ENCODE measurements around the gene OR52K1. TPM values are rescaled to one million over a fixed set of nuclear protein-coding genes. Genes with fewer than 3 reads are reported as not detected.

OR52K1 gene
- total RNA-seq, 4 donors from 2014 or later = not detected

DNA sequence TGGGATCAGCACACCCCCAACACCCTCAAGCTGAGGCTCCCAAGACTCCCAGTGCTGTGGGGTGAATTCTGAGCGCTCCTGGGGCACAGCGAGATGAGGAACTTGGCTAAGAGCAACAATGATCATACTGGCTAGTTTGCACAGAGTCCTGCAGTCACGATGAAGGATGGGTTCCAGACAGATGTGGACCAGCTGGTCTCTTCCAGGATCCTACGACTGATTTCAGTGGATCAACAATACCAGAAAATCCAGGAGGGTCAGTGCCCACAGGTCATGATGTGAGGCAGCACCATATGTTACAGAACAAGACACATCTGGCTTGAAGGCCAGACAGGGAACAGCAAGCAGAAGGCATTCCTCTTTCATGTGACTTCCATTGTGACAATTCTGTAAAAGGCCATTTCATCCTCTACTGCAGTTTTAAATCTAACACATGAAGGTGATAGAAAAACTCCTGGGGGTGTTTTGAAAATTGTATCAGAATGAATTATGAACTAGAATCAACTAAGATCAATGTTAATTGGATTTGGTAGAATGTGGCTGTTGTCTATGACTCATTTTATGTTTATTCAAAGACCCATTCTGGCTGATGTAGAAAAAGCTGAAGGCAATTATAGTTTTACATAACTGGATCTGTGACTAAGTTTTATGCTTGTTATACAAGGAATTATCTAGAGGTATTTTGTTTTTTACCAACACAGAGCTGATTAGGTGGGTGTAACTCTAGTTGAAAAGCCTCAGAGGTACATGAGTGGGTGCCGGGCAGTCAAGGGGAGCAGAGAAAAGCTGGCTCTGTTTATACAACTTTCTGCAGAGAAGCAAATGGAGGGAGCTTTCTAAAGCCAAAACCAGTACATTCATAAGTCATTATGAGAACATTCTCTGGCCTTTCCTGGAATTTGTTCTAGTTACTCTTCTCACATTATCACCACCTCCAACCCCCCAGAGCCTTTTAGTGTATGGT is 29.1 kb downstream of the OR52K1 start:
- Histone ChIP-seq H3K27me3 (no peaks in the 10 kb centered on the region), H3K27ac (peak overlapping the region in 1 of 4 donors; percentile 28), H3K4me1 (peaks cover 0 to 11% (median 0%) of the 10 kb centered on the region in 3 donors), H3K9me3 (no peaks in the 10 kb centered on the region), H3K4me3 (no peak overlapping the region), H3K36me3 (no peaks in the 10 kb centered on the region)
- 14 to 28% methylated on average over 3 to 5 of the region's 5 CpGs for WGBS, 2 donors
- intact Hi-C loops (cut with DNase I) = no loop called here
- no peak for DNase-seq
- TF ChIP-seq POLR2A (IDR thresholded peaks at IDR 0.05) = no peak
- TF ChIP-seq, protein P1, sequence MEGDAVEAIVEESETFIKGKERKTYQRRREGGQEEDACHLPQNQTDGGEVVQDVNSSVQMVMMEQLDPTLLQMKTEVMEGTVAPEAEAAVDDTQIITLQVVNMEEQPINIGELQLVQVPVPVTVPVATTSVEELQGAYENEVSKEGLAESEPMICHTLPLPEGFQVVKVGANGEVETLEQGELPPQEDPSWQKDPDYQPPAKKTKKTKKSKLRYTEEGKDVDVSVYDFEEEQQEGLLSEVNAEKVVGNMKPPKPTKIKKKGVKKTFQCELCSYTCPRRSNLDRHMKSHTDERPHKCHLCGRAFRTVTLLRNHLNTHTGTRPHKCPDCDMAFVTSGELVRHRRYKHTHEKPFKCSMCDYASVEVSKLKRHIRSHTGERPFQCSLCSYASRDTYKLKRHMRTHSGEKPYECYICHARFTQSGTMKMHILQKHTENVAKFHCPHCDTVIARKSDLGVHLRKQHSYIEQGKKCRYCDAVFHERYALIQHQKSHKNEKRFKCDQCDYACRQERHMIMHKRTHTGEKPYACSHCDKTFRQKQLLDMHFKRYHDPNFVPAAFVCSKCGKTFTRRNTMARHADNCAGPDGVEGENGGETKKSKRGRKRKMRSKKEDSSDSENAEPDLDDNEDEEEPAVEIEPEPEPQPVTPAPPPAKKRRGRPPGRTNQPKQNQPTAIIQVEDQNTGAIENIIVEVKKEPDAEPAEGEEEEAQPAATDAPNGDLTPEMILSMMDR (IDR thresholded peaks at IDR 0.05) = no peak

DNA sequence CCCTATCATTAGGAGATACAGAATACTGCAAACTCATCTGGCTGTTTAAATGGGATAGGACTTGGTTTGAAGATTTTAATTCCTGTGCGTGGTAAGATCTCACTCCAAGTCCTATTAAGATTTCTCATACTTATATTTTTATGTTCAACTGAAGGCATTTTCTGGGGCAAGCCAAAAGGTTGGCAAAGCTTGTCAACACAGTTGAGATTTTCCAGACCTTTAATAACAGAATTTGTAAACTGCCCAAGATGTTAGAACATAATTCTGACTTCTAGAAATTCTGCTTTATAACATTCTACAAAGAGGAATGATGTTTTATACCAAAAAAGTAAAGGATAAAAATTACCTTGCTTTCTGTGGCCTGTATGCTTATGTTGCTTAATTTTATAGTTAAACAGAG is 31.8 kb downstream of the OR52K1 start:
- DNase-seq = no peak
- WGBS, 2 donors = 70 to 81% methylated on average over 1 of the region's 1 CpG
- no peaks in the 10 kb centered on the region for H3K36me3 ChIP-seq
- H3K9me3 ChIP-seq = no peaks in the 10 kb centered on the region
- no peaks in the 10 kb centered on the region for H3K27me3 ChIP-seq
- no peak for TF ChIP-seq POLR2A (IDR thresholded peaks at IDR 0.05)
- TF ChIP-seq, protein P1 (IDR thresholded peaks at IDR 0.05) = no peak
- no peak overlapping the region for H3K27ac ChIP-seq
- H3K4me1 ChIP-seq = peaks cover 0 to 11% (median 0%) of the 10 kb centered on the region in 3 donors
- H3K4me3 ChIP-seq = no peak overlapping the region
- intact Hi-C loops (cut with DNase I) = no loop called here

- no peak for DNase-seq
- 44 to 53% methylated on average over 2 of the region's 2 CpGs for WGBS, 2 donors
- Histone ChIP-seq H3K9me3 (no peaks in the 10 kb centered on the region), H3K27ac (no peak overlapping the region), H3K27me3 (no peaks in the 10 kb centered on the region), H3K4me3 (no peak overlapping the region), H3K36me3 (no peaks in the 10 kb centered on the region), H3K4me1 (no peaks in the 10 kb centered on the region)
- intact Hi-C loops (cut with DNase I) = no loop called here
- no peak for TF ChIP-seq POLR2A (IDR thresholded peaks at IDR 0.05)
- TF ChIP-seq, protein P1 (IDR thresholded peaks at IDR 0.05) = no peak
These were observed 39.9 kb downstream of the OR52K1 start for GRCh38 chr11:4522339-4522738.

DNA sequence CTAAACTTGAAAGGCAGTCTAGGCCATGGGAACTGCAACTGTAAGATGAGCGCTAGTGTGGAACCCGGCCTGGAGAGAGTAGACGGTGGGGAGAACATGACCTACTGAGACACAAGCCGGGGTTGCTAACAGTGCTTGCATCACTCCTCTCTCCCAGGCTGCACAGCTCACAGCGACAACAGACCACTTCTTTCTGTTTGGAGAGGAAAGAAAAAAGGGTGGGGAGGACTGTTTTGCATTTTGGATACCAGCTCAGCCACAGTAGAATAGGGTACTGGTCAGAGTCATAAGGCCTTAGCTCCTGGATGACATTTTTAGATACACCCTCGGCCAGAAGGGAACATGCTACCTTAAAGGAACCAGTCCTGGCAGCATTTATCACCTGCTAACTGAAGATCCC is 40.3 kb downstream of the OR52K1 start:
- Histone ChIP-seq H3K36me3 (no peaks in the 10 kb centered on the region), H3K4me3 (no peak overlapping the region), H3K27ac (no peak overlapping the region), H3K9me3 (no peaks in the 10 kb centered on the region), H3K27me3 (no peaks in the 10 kb centered on the region), H3K4me1 (no peaks in the 10 kb centered on the region)
- intact Hi-C loops (cut with DNase I) = no loop called here
- DNase-seq = no peak
- 85 to 91% methylated on average over 6 of the region's 6 CpGs for WGBS, 2 donors
- TF ChIP-seq POLR2A (IDR thresholded peaks at IDR 0.05) = no peak
- TF ChIP-seq, protein P1 (IDR thresholded peaks at IDR 0.05) = no peak

DNA sequence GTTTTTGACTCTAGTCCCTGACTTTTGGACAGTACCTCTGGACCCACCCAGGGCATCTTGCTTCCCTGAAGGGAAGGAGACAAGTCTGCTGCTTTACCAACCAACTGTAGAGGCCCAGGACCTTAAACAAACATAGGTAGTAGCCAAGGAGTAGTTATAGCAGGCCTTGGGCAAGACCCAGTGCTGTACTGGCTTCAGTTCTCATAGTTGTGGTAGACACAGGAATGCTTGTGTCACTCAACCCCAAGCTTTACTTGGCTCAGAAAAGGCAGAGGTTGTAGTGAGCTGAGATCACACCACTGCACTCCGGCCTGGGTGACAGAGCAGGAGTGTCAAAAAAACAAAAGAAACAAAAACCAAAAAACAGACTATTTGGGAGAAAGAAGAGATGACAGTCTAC is 41.2 kb downstream of the OR52K1 start:
- WGBS, 2 donors = 67 to 71% methylated on average over 1 of the region's 1 CpG
- intact Hi-C loops (cut with DNase I) = no loop called here
- TF ChIP-seq POLR2A (IDR thresholded peaks at IDR 0.05) = no peak
- TF ChIP-seq, protein P1 (IDR thresholded peaks at IDR 0.05) = no peak
- no peak overlapping the region for H3K4me3 ChIP-seq
- H3K9me3 ChIP-seq = no peaks in the 10 kb centered on the region
- no peaks in the 10 kb centered on the region for H3K36me3 ChIP-seq
- no peaks in the 10 kb centered on the region for H3K27me3 ChIP-seq
- no peak overlapping the region for H3K27ac ChIP-seq
- DNase-seq = no peak
- H3K4me1 ChIP-seq = no peaks in the 10 kb centered on the region

All from esophagus squamous epithelium (tissue), 5 donors.